ENCODE measurements around the gene WFIKKN1.
A peak's percentile ranks its signal among the peaks of the same experiment; 100 is the strongest.

The WFIKKN1 gene

DNA sequence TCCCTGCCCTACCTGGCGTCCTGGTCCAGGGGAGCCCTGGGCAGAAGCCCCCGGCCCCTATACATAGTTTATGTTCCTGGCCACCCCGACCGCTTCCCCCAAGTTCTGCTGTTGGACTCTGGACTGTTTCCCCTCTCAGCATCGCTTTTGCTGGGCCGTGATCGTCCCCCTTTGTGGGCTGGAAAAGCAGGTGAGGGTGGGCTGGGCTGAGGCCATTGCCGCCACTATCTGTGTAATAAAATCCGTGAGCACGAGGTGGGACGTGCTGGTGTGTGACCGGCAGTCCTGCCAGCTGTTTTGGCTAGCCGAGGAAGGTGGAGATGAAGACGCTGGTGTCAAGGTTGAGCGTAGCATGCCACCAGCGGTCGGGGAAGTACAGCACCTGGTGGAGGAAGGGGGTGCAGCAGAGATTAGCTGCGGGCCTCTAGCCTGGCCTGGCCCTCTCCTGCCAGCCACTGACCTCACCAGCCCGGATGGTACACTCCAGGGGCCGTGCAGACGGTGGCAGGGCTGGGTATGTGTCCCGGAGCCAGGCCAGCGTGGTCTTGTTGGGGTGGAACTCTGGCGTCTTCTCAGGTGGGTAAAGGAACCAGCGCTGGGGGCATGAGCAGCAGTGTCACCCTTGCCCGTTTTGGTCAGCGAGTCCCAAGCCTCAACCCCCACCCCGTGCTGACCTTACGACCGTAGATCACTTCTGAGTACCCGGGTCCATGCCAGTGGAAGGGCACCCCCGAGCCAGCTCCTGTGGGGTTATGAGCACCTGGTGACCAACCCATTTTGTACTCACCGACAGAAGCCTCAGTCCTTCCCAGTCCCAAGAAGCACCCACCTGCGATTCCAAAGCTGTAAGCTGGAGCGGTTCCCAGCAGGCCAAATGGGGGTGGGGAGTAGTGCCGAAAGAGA lies 52.0 kb downstream of the WFIKKN1 start (continued):
- TF ChIP-seq, protein P1, sequence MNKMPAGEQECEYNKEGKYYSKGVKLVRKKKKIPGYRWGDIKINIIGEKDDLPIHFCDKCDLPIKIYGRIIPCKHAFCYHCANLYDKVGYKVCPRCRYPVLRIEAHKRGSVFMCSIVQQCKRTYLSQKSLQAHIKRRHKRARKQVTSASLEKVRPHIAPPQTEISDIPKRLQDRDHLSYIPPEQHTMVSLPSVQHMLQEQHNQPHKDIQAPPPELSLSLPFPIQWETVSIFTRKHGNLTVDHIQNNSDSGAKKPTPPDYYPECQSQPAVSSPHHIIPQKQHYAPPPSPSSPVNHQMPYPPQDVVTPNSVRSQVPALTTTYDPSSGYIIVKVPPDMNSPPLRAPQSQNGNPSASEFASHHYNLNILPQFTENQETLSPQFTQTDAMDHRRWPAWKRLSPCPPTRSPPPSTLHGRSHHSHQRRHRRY (tag by site-specific recombination; IDR thresholded peaks at IDR 0.05) = no peak
- TF ChIP-seq REPIN1 (tag by site-specific recombination; IDR thresholded peaks at IDR 0.05; ENCODE audit: low read depth) = no peak
- no peak for TF ChIP-seq ZNF544 (tag by site-specific recombination; IDR thresholded peaks at IDR 0.05)
- peak; percentile 62; the same call in 1 of the 2 replicates for TF ChIP-seq ZNF391 (tag by site-specific recombination; IDR thresholded peaks at IDR 0.05; ENCODE audit: borderline replicate concordance, low read depth)
- 0 out of 2 replicates have a peak, but pooled peaks have one; percentile 12 for TF ChIP-seq ZNF843 (tag by site-specific recombination; IDR thresholded peaks at IDR 0.05)
- TF ChIP-seq, protein P2, sequence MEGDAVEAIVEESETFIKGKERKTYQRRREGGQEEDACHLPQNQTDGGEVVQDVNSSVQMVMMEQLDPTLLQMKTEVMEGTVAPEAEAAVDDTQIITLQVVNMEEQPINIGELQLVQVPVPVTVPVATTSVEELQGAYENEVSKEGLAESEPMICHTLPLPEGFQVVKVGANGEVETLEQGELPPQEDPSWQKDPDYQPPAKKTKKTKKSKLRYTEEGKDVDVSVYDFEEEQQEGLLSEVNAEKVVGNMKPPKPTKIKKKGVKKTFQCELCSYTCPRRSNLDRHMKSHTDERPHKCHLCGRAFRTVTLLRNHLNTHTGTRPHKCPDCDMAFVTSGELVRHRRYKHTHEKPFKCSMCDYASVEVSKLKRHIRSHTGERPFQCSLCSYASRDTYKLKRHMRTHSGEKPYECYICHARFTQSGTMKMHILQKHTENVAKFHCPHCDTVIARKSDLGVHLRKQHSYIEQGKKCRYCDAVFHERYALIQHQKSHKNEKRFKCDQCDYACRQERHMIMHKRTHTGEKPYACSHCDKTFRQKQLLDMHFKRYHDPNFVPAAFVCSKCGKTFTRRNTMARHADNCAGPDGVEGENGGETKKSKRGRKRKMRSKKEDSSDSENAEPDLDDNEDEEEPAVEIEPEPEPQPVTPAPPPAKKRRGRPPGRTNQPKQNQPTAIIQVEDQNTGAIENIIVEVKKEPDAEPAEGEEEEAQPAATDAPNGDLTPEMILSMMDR (tag by site-specific recombination; IDR thresholded peaks at IDR 0.05) = peak; percentile 69
- TF ChIP-seq, protein P3, sequence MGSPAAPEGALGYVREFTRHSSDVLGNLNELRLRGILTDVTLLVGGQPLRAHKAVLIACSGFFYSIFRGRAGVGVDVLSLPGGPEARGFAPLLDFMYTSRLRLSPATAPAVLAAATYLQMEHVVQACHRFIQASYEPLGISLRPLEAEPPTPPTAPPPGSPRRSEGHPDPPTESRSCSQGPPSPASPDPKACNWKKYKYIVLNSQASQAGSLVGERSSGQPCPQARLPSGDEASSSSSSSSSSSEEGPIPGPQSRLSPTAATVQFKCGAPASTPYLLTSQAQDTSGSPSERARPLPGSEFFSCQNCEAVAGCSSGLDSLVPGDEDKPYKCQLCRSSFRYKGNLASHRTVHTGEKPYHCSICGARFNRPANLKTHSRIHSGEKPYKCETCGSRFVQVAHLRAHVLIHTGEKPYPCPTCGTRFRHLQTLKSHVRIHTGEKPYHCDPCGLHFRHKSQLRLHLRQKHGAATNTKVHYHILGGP (tag by site-specific recombination; IDR thresholded peaks at IDR 0.05) = no peak
- no peak for TF ChIP-seq ZNF792 (tag by site-specific recombination; IDR thresholded peaks at IDR 0.05)
- TF ChIP-seq ZNF561 (tag by site-specific recombination; IDR thresholded peaks at IDR 0.05; ENCODE audit: borderline replicate concordance) = peak; percentile 20; the same call in 1 of the 2 replicates
- TF ChIP-seq ZNF366 (tag by site-specific recombination; conservative IDR thresholded peaks at IDR 0.05) = no peak
- TF ChIP-seq ZNF266 (tag by site-specific recombination; IDR thresholded peaks at IDR 0.05; ENCODE audit: low read depth) = no peak
- peak; percentile 62; the same call in 1 of the 2 replicates for TF ChIP-seq OVOL3 (tag by site-specific recombination; IDR thresholded peaks at IDR 0.05)
- peak; percentile 78 for TF ChIP-seq ZXDB (tag by site-specific recombination; IDR thresholded peaks at IDR 0.05)
- TF ChIP-seq ZBTB17 (tag by site-specific recombination; IDR thresholded peaks at IDR 0.05) = peak; percentile 38
- no peak for TF ChIP-seq ZNF423 (tag by site-specific recombination; IDR thresholded peaks at IDR 0.05)
- 0 out of 2 replicates have a peak, but pooled peaks have one; percentile 3 for TF ChIP-seq ZNF623 (tag by site-specific recombination; IDR thresholded peaks at IDR 0.05)
- TF ChIP-seq KLF1 (tag by site-specific recombination; IDR thresholded peaks at IDR 0.05) = peak; percentile 37; the same call in 1 of the 2 replicates
- TF ChIP-seq, protein P4, sequence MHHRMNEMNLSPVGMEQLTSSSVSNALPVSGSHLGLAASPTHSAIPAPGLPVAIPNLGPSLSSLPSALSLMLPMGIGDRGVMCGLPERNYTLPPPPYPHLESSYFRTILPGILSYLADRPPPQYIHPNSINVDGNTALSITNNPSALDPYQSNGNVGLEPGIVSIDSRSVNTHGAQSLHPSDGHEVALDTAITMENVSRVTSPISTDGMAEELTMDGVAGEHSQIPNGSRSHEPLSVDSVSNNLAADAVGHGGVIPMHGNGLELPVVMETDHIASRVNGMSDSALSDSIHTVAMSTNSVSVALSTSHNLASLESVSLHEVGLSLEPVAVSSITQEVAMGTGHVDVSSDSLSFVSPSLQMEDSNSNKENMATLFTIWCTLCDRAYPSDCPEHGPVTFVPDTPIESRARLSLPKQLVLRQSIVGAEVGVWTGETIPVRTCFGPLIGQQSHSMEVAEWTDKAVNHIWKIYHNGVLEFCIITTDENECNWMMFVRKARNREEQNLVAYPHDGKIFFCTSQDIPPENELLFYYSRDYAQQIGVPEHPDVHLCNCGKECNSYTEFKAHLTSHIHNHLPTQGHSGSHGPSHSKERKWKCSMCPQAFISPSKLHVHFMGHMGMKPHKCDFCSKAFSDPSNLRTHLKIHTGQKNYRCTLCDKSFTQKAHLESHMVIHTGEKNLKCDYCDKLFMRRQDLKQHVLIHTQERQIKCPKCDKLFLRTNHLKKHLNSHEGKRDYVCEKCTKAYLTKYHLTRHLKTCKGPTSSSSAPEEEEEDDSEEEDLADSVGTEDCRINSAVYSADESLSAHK (tag by site-specific recombination; IDR thresholded peaks at IDR 0.05) = 0 out of 2 replicates have a peak, but pooled peaks have one; percentile 11
- no peak for TF ChIP-seq ZSCAN16 (tag by site-specific recombination; IDR thresholded peaks at IDR 0.05)
- peak; percentile 47; the same call in 1 of the 2 replicates for TF ChIP-seq ZNF596 (tag by site-specific recombination; IDR thresholded peaks at IDR 0.05)
- TF ChIP-seq, protein P5, sequence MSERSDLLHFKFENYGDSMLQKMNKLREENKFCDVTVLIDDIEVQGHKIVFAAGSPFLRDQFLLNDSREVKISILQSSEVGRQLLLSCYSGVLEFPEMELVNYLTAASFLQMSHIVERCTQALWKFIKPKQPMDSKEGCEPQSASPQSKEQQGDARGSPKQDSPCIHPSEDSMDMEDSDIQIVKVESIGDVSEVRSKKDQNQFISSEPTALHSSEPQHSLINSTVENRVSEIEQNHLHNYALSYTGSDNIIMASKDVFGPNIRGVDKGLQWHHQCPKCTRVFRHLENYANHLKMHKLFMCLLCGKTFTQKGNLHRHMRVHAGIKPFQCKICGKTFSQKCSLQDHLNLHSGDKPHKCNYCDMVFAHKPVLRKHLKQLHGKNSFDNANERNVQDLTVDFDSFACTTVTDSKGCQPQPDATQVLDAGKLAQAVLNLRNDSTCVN (tag by site-specific recombination; optimal IDR thresholded peaks at IDR 0.05) = no peak
- TF ChIP-seq WT1 (tag by site-specific recombination; IDR thresholded peaks at IDR 0.05) = no peak
- TF ChIP-seq YY1 (tag by site-specific recombination; IDR thresholded peaks at IDR 0.05) = no peak
- TF ChIP-seq TCF7L2 (IDR thresholded peaks at IDR 0.05; ENCODE audit: borderline replicate concordance, low read depth, low read length) = no peak
- peak; percentile 56; the same call in 1 of the 2 replicates for TF ChIP-seq ZNF2 (tag by site-specific recombination; IDR thresholded peaks at IDR 0.05)
- TF ChIP-seq ZIC2 (tag by site-specific recombination; IDR thresholded peaks at IDR 0.05) = 0 out of 2 replicates have a peak, but pooled peaks have one; percentile 2
- TF ChIP-seq GLI4 (tag by site-specific recombination; IDR thresholded peaks at IDR 0.05) = 0 out of 2 replicates have a peak, but pooled peaks have one; percentile 23
- TF ChIP-seq ZNF549 (tag by site-specific recombination; IDR thresholded peaks at IDR 0.05) = no peak
- TF ChIP-seq ZNF785 (tag by site-specific recombination; IDR thresholded peaks at IDR 0.05) = no peak

Data from HEK293 (cell line).